Endodermal cell (in vitro differentiated cells): ENCODE measurements around the gene CCDC152. TPM values are rescaled to one million over a fixed set of nuclear protein-coding genes. Genes with fewer than 3 reads are reported as not detected.

Source experiments
- DNase-seq: peaks from one replicate; pipeline ENCODE4 v3.0.0-alpha.2; 2017
- H3K27ac ChIP-seq: 2 replicates; pipeline ENCODE4 v1.5.1; 2013; ENCODE audit warnings: mild to moderate bottlenecking, low read depth, low read length, moderate library complexity
- H3K27me3 ChIP-seq: 2 replicates; pipeline ENCODE4 v1.6.1; 2013; ENCODE audit warnings: mild to moderate bottlenecking, low read length, moderate library complexity; ENCODE audit not compliant: insufficient read depth, control insufficient read depth, poor library complexity, severe bottlenecking
- H3K36me3 ChIP-seq: 2 replicates; pipeline ENCODE4 v1.7.0; 2013; ENCODE audit warnings: mild to moderate bottlenecking, low read length, moderate library complexity; ENCODE audit not compliant: control insufficient read depth, insufficient read depth
- H3K4me1 ChIP-seq: one replicate; pipeline ENCODE4 v1.7.0; 2013; ENCODE audit warnings: low read length; ENCODE audit not compliant: control insufficient read depth, insufficient read depth
- H3K4me3 ChIP-seq: 2 replicates; pipeline ENCODE4 v1.5.1; 2013; ENCODE audit warnings: mild to moderate bottlenecking, low read length, moderate library complexity
- H3K9ac ChIP-seq: 2 replicates; pipeline ENCODE4 v1.6.1; 2013; ENCODE audit warnings: mild to moderate bottlenecking, low read length, moderate library complexity; ENCODE audit not compliant: poor library complexity, severe bottlenecking; ENCODE audit errors: extremely low read depth
- H3K9me3 ChIP-seq: 2 replicates; pipeline ENCODE4 v1.6.1; 2013; ENCODE audit warnings: mild to moderate bottlenecking, low read length, moderate library complexity; ENCODE audit not compliant: control insufficient read depth
- H3K27ac Mint-ChIP-seq: 2 replicates; pipeline ENCODE4 v1.8.0; 2020; ENCODE audit warnings: mixed read lengths
- H3K27me3 Mint-ChIP-seq: 2 replicates; pipeline ENCODE4 v1.8.0; 2021; ENCODE audit warnings: mild to moderate bottlenecking, mixed read lengths; ENCODE audit not compliant: insufficient read depth
- H3K36me3 Mint-ChIP-seq: 2 replicates; pipeline ENCODE4 v1.8.0; 2020; ENCODE audit warnings: low read depth, mixed read lengths
- H3K4me1 Mint-ChIP-seq: 2 replicates; pipeline ENCODE4 v1.8.0; 2020; ENCODE audit warnings: mixed read lengths
- H3K4me3 Mint-ChIP-seq: 2 replicates; pipeline ENCODE4 v1.8.0; 2020; ENCODE audit warnings: mild to moderate bottlenecking, moderate library complexity, mixed read lengths
- H3K9me3 Mint-ChIP-seq: 2 replicates; pipeline ENCODE4 v1.8.0; 2020; ENCODE audit warnings: mild to moderate bottlenecking, mixed read lengths
- WGBS, 2 experiments: methylation state at CpG; one replicate each; pipeline versions ENCODE4 v1.1.5 to v1.1.7; 2013; ENCODE audit warnings: missing lambda C conversion rate in 2 of 2, mixed read lengths in 1 of 2; ENCODE audit not compliant: insufficient coverage in 1 of 2, insufficient read length in 1 of 2; 5-methylcytosine and 5-hydroxymethylcytosine counted together
- total RNA-seq, 2 donors: library from RNA; stranded (reverse); fragmentation: NEBNext Ultra II Directional in 1 of 2; extraction: Animal tissue kit (Norgen Biotek cat#: 25700) in 1 of 2; gene quantifications; 2 replicates in 1 of 2; 3 replicates in 1 of 2; pipeline ENCODE4 v1.2.1, GENCODE V29; 2021
- TF ChIP-seq, protein P1 (sequence below): fragments of 200-600 bp; sonication (generic); conservative IDR thresholded peaks from 2 replicates; pipeline ENCODE4 v1.5.0; 2021; ENCODE audit warnings: antibody characterized with exemption, mild to moderate bottlenecking

The CCDC152 gene
- total RNA-seq, 2 donors from 2014 or later: 4.7 to 13.9 TPM

DNA sequence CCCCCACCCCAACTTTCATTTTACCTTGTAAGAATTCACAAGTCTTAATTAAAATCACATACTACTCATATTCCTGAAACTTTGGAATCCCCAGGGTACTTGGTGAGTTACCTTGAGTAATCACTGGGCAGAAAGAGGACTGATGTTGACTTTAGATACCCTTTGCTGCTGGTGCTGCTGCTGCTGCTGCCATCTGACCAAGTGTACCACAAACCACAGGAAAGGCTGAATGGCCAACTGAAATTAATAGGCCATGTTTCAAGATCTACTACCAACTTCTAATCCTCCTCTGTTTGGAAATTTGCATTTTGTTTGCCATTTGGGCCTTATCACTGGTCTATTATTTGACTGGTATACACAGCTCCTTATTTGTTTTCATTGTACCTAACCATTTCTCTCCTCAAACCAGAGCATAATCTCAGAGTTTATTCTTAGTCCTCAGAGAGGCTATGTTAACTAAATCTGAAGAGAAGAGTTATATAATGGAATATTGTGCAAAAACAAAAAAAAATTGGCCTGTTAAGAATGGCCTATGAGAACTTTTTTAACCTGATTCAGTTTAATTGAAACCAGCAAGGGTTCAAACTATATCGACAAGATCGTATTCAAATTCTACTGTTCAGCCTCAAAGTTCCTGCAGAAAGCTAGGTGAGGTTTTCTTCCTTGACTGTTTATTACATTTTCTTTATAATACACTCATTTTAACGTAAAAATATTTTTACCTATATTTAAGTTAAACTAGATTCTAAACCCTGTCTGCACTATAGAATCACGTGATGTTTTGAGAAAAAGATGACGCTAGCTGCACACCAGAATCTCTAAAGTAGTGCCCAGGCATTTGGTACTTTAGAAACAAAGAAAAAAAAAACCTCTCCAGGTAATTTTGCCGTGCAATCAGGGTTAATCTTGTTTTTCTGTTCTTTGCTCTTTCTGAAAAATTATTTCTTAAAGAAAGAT is 41.9 kb downstream of the CCDC152 start:
- TF ChIP-seq, protein P1, sequence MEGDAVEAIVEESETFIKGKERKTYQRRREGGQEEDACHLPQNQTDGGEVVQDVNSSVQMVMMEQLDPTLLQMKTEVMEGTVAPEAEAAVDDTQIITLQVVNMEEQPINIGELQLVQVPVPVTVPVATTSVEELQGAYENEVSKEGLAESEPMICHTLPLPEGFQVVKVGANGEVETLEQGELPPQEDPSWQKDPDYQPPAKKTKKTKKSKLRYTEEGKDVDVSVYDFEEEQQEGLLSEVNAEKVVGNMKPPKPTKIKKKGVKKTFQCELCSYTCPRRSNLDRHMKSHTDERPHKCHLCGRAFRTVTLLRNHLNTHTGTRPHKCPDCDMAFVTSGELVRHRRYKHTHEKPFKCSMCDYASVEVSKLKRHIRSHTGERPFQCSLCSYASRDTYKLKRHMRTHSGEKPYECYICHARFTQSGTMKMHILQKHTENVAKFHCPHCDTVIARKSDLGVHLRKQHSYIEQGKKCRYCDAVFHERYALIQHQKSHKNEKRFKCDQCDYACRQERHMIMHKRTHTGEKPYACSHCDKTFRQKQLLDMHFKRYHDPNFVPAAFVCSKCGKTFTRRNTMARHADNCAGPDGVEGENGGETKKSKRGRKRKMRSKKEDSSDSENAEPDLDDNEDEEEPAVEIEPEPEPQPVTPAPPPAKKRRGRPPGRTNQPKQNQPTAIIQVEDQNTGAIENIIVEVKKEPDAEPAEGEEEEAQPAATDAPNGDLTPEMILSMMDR: no peak
- H3K27ac ChIP-seq: no peak overlapping the region
- no peaks in the 10 kb centered on the region for H3K4me1 Mint-ChIP-seq
- no peaks in the 10 kb centered on the region for H3K27me3 Mint-ChIP-seq
- H3K4me3 ChIP-seq: no peak overlapping the region
- no peak overlapping the region for H3K9ac ChIP-seq
- no peaks in the 10 kb centered on the region for H3K9me3 ChIP-seq
- no peaks in the 10 kb centered on the region for H3K36me3 ChIP-seq
- no peak for DNase-seq
- peaks cover 7% of the 10 kb centered on the region for H3K9me3 Mint-ChIP-seq
- no peak overlapping the region for H3K4me3 Mint-ChIP-seq
- H3K36me3 Mint-ChIP-seq: peaks cover 23% of the 10 kb centered on the region
- no peaks in the 10 kb centered on the region for H3K4me1 ChIP-seq
- H3K27ac Mint-ChIP-seq: no peak overlapping the region
- no peaks in the 10 kb centered on the region for H3K27me3 ChIP-seq
- WGBS, 2 experiments: 91 to 100% methylated on average over 4 to 5 of the region's 6 CpGs

DNA sequence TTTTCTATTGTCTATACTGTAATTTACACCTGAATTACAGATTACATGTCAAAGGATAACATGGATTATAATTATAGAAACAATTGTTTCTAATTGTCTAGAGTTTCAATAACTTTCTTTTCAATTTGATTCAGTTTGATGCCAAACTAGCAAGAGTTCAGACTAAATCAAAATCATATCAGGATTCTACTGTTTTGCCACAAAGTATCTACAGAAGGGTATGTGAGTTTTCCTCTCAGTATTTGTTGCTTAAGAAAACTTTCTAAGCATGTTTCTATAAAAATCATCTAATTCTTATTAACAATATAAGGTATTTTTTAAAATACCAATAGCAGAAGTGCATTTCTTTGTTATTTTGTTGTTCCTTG is 42.6 kb downstream of the CCDC152 start:
- TF ChIP-seq, protein P1: no peak
- no peak overlapping the region for H3K4me3 Mint-ChIP-seq
- no peak for DNase-seq
- no peaks in the 10 kb centered on the region for H3K36me3 ChIP-seq
- no peaks in the 10 kb centered on the region for H3K4me1 Mint-ChIP-seq
- no peak overlapping the region for H3K9ac ChIP-seq
- H3K27ac Mint-ChIP-seq: no peak overlapping the region
- H3K36me3 Mint-ChIP-seq: peaks cover 28% of the 10 kb centered on the region
- no peaks in the 10 kb centered on the region for H3K9me3 ChIP-seq
- H3K9me3 Mint-ChIP-seq: peaks cover 7% of the 10 kb centered on the region
- no peak overlapping the region for H3K27ac ChIP-seq
- H3K4me1 ChIP-seq: no peaks in the 10 kb centered on the region
- H3K27me3 Mint-ChIP-seq: no peaks in the 10 kb centered on the region
- H3K27me3 ChIP-seq: no peaks in the 10 kb centered on the region
- no peak overlapping the region for H3K4me3 ChIP-seq

DNA sequence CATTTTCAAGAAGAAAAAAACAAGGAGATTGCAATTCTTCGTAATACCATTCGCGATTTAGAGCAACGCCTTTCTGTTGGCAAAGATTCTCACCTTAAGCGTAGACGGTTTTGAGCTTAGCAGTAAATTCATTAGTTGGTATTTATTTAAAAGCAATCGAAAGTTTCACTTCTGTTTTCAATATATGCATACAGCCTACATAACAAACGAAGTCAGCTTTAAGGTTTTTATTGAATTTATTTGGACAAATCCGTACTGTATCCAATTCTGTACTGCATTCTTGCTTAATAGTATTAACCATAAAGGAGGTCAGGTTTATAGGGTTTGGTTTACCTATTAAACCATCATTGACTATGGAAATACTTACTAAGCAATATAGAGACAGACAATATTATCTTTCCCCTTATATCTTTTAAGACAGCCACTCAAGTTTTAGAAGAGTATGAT is 43.1 kb downstream of the CCDC152 start:
- H3K36me3 Mint-ChIP-seq: peaks cover 31% of the 10 kb centered on the region
- H3K4me1 ChIP-seq: no peaks in the 10 kb centered on the region
- TF ChIP-seq, protein P1: no peak
- peaks cover 7% of the 10 kb centered on the region for H3K9me3 Mint-ChIP-seq
- H3K27me3 ChIP-seq: no peaks in the 10 kb centered on the region
- H3K9me3 ChIP-seq: no peaks in the 10 kb centered on the region
- H3K27me3 Mint-ChIP-seq: no peaks in the 10 kb centered on the region
- H3K27ac ChIP-seq: no peak overlapping the region
- H3K9ac ChIP-seq: no peak overlapping the region
- H3K4me3 ChIP-seq: no peak overlapping the region
- no peak for DNase-seq
- H3K36me3 ChIP-seq: no peaks in the 10 kb centered on the region
- H3K4me1 Mint-ChIP-seq: no peaks in the 10 kb centered on the region
- no peak overlapping the region for H3K27ac Mint-ChIP-seq
- 94 to 98% methylated on average over 6 to 9 of the region's 9 CpGs for WGBS, 2 experiments
- no peak overlapping the region for H3K4me3 Mint-ChIP-seq
